GM12874 (cell line): ENCODE data around the gene ALDH1A2.

Experiments
- CTCF ChIP-seq: IDR thresholded peaks from 2 replicates; pipeline ENCODE4 v1.5.1; 2011; ENCODE audit warnings: low read depth, mild to moderate bottlenecking, control low read depth, low read length, moderate library complexity; ENCODE audit not compliant: insufficient read depth

Gene ALDH1A2

GRCh38 chr15:58021332-58022230 is 43.9 kb downstream of the ALDH1A2 start:
- no peak for TF ChIP-seq CTCF

- TF ChIP-seq CTCF = no peak
Measured at GRCh38 chr15:58019503-58020376, 45.8 kb downstream of the ALDH1A2 start.

GRCh38 chr15:58017869-58018268 is 47.6 kb downstream of the ALDH1A2 start:
- no peak for TF ChIP-seq CTCF

GRCh38 chr15:58016581-58017175 is 48.8 kb downstream of the ALDH1A2 start:
- no peak for TF ChIP-seq CTCF

GRCh38 chr15:58015565-58015964 is 49.9 kb downstream of the ALDH1A2 start:
- TF ChIP-seq CTCF = no peak

GRCh38 chr15:58014470-58014869 is 51.0 kb downstream of the ALDH1A2 start:
- TF ChIP-seq CTCF = no peak

GRCh38 chr15:58014040-58014439 is 51.5 kb downstream of the ALDH1A2 start:
- TF ChIP-seq CTCF = no peak
